ACHN (cell line): ENCODE measurements around the gene NDUFAF8.

ENCODE experiments used
- DNase-seq: peaks from one replicate; pipeline ENCODE4 v3.0.0-alpha.2; 2015
- in situ Hi-C: cut with HindIII; loops from 2 replicates; pipeline ENCODE4 v1.10.0; 2017; ENCODE audit warnings: low sequenced_read_pairs, low pct_ligation_motif_present, low pct_unique_long_range_greater_than_20kb

Gene NDUFAF8

DNA sequence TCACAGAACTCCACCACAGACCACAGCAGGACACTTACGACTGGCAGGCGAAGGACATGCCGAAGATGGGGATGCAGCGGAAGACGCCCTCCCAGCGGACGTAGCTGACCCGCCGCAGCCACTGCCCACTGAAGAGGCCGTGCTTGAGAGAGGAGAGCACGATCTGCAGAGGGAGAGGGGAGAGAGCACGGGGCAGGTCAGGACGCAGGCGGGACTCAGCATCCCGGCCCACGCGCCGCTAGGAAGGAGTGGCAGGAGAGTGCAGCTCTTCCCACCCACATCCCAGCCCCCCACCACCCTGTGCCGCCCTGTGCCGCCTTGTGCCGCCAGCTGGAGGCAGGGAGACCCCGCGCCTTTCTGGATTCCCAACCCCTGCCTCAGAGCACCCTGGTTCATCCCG, 41.5 kb downstream of the NDUFAF8 start:
- DNase-seq, result no peak
- in situ Hi-C loops, result no loop called here

DNA sequence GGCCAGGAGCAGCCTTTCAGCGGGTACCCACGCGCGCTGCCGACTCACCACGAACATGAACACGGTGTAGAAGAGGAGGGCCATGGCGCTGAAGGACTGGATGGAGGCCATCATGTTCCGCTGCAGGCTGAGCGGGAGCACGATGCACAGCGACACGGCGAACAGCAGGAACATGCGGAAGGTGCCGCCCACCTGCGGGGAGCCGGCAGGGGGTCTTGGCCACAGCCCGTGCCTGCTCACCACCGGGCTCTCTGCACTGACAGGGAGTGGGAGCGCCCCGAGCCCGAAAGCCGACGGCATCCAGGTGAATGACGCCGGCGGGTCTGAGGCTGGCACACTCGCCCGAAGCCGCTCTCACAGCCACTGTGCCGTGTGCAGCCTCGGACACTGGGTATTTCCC, 43.0 kb downstream of the NDUFAF8 start:
- in situ Hi-C loops, result no loop called here
- no peak for DNase-seq

DNA sequence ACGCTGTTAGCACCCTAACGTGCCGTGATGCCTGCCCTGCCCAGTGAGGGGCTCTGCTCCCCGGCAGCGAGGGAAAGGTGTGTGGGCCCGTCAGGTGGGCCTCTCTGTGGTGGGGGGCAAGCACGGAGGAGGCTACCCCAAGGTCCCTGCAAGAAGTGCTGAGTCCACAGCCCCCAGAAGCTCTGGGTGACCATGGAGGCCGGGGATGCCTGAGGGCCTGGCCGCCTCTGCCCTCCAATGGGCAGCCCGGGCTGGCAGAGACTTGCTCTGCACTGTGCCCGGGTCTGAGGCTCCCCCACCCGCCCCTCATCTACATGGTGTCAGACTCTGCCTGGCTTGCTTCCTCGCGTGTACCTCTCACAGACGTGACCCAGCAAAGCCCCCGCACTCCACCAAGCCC, 43.8 kb downstream of the NDUFAF8 start:
- in situ Hi-C loops, result no loop called here
- DNase-seq, result no peak

DNA sequence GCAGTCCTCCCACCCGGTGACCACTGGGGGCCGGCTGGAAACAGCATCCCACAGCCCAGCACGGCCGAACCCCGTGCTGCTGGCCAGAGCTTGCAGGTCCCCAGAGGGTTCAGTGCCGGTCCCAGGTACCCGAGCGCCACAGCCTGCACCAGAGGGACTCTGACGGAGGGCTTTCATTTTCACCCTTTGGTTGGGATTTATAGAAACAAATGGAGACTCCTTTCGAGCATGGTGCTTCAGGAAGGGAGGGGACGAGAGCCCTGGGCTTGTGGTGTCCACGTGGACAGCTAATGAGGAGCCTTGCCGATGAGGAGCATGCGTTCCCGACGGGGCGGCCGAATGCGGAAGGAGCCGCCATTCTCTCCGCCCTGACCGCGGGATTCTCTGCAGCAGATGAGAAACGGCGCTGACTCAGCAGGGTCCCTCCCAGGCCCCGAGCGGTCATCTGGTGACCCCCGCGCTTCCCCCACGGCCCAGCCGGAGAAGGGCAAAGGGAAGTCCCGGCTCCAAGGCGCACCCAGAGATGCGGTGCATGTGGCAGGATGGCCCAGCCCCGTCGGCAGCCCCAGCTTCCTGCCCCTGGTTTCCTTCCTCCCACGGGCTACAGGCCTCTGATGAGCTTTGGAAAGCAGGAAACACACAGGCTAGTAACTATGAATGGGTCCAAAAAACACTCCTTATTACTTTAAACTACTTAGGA, 46.2 kb downstream of the NDUFAF8 start:
- no peak for DNase-seq
- in situ Hi-C loops, result no loop called here

DNA sequence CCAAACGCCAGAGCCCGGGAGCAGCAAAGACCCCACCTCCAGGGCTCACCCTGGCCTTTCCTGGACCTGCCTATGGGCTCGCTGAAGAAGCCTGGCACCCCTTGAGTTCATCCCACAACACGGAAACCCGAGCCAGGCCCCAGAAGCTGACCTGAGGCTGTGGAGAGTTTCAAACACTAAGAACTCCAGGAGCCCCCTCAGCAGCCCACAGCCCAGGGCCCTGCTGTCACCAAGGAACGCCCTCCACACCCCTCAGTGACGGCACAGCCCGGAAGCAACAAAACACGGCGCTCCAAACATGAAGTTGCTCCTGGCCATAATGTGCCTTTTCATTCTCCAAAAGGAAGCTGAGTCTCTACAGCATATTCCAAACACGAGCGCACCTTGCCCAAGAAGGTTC, 46.8 kb downstream of the NDUFAF8 start:
- no peak for DNase-seq
- in situ Hi-C loops, result no loop called here

DNA sequence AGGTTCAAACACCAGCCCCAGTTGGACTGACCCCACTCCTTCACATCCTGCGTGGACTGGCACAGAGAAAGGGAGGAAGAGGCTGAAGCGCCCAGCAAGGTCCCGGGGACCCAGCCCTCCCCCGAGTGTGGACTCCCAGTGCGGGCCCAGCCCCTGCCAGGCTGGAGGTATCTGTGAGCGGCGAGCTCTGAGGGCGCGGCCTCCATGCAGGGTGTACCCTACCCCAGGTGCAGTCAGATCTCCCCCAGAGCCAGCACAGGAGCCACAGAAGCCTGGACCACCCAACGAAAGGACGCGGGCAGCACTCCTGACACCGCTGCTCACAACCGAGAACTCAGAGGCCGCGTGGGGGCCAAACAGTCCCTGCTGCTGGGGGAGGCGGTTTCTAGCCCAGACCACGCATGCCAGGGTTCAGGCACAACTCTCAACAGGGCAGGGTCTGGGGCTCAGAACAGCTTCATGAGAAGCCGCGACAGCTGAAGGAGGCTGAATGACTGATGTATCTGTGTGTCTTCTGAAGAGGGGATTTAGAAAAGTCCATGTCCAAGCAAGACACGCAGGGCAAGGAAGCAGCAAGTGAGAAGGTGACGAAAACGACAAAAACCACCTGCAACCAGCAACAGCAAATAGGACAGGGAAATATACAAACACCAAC, 47.5 kb downstream of the NDUFAF8 start:
- DNase-seq, result no peak
- in situ Hi-C loops, result no loop called here

DNA sequence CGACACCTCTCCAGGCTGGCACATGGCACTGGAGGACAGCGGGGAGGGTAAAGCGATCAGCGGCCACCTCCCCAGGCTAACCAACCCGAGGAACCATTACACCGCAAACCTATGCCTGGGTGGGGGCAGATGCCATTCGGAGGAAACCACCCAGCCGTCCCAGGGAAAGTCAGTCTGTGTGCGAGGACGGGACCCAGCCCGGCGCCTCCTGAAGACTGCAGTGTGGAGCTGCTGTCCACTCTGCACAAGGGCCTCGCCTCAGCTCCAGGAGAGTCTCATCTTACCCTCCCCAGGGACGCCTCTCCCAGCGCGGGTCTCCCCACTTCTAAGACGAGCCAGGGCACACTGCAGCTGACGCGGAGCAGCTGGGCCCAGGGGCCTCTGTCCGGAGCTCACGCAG, 48.0 kb downstream of the NDUFAF8 start:
- DNase-seq, result no peak
- in situ Hi-C loops, result no loop called here

DNA sequence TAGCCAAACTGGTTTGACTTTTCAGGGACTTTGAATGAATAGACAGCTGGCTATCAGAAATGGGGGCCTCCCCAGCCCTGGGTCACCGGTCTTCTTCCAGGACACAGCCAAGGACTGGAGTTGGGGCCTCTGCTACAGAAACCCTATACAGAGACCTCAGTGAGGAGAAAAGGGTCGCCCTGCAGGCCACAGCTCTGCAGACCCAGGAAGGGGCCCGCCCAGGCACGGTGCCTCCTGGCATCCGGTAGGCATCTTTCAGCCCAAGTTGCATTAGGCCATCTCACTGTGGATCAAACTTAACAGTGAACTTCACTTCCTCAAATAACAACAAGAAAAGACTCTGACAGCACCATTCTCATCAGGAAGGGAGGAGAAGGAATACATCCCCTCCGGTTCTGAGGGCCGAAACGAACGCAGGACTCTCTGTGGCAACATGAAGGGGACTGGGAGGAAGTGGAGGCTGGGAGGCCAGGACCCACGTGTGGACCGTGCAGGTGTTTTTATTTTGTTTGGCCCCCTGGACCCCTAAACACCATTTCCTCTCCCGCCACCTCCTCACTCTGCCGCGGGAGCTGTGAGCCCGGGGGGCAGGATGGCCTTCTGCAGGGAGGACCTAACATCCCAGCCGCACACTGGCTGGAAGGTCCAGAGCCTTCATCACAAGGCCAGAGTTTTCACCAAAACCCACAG, 48.8 kb downstream of the NDUFAF8 start:
- DNase-seq, result no peak
- in situ Hi-C loops, result no loop called here

DNA sequence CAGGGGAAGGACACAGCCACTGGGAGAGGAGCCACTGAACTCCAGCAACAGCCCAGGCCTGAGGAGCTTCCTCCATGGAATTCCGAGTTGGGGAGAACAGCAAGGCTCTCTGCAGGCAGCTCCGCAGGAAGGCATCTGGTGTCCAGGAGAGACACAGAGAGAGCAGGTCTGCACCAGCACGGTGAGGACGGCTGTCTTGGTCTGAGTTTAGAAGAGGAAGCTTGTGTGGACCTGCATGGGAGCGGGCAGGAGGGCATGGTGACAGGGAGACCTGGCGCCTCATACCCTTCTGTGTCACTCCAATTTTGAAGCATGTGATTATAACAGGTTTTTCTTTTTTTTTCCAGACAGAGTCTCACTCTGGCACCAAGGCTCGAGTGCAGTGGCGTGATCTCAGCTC, 49.6 kb downstream of the NDUFAF8 start:
- in situ Hi-C loops, result no loop called here
- DNase-seq, result no peak

DNA sequence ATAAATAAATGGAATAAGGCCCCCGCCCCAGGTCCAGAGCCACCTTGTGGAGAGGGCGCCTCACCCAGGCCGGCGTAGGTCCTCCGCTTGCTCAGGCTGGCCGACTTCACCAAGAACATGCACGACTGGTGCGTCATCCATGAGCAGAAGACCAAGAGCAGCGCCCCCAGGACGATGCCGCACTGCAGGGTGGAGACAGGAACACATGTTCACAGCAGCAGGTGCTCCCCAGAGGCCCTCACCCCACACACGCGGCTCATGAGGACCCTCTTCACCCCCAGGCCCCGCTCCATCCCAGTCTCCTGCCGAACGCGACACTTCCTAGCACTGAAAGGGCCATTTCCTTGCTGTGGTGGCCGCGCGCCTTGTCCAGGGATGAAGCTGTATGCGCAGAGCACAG, 50.5 kb downstream of the NDUFAF8 start:
- in situ Hi-C loops, result no loop called here

DNA sequence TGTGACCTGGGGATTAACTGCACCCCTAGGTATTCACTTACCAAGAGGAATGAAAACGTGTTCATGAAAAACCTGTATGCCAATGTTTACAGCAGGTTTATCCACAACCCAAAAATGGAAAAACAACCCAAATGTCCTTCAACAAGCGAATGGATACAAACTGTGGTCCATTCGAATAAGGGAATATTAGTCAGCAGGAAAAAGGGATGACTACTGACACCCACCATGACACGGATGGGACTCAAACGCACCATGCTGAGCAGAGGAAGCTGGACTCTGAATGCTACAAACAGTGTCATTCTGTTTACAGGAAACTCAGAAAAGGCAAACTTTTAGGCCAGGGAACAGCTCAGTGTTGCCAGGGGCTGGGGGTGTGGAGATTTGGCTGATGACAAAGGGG, 51.1 kb downstream of the NDUFAF8 start:
- no peak for DNase-seq
- in situ Hi-C loops, result no loop called here

More for the DNA sequence above, 50.5 kb downstream of the NDUFAF8 start:
- DNase-seq, result no peak
